ENCODE measurements around the gene C9orf153.
"Not testable (repeated sequence)": the region's sequence is repeated elsewhere in the genome, so short reads cannot be mapped to it uniquely, and the experiment has no call there.

Gene C9orf153

DNA sequence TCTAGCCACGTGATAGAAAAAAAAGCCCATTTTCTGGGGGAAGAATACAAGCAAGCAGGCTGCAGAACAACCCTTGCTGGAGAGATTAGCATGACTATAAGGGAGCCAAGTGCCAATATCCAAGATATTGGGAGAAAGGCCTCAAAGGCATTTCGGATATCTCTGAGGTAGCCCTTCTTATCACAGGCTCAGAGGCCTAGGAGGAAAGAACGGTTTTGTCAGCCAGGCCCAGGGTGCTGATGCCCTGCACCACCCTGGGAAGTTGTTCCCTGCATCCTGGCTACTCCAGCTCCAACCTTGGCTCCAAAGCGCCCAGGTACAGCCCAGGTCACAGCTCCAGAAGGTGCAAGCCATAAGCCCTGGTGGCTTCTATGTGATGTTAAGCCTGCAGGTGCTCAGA lies 66.4 kb downstream of the C9orf153 start:
- DNase-seq (ENCODE audit: insufficient read length, low spot score) (no peak), FAIRE-seq (no peak)

DNA sequence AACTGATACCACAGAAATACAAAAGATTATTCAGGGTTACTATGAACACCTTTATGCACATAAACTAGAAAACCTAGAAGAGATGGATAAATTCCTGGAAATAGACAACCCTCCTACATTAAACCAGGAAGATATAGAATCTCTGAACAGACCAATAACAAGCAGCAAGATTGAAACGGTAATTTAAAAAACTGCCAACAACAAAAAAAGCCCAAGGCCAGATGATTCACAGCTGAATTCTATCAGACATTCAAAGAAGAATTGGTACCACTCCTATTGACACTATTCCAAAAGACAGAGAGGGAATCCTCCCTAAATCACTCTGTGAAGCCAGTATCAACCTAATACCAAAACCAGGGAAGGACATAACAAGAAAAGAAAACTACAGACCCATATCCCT lies 68.8 kb downstream of the C9orf153 start:
- not testable (repeated sequence) for DNase-seq (ENCODE audit: insufficient read length, low spot score); FAIRE-seq

DNA sequence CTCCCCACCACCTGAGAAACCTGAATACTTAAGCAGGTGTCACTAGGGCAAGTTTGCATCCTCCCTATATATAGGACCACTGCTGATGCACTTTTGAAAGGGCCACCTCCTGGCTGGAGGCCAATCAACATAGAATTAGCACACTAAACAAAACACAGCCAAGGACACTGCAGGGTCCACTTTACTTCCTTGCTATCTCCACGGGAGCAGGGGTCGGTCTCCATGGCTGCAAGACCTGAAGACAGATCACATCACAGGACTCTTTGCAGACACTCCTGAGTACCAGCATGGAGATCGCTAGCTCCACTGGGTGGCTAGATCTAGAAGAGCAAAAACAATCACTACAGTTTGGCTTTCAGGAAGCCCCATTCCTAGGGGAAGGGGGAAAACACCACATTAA lies 72.3 kb downstream of the C9orf153 start:
- no peak for DNase-seq (ENCODE audit: insufficient read length, low spot score)
- no peak for FAIRE-seq

DNA sequence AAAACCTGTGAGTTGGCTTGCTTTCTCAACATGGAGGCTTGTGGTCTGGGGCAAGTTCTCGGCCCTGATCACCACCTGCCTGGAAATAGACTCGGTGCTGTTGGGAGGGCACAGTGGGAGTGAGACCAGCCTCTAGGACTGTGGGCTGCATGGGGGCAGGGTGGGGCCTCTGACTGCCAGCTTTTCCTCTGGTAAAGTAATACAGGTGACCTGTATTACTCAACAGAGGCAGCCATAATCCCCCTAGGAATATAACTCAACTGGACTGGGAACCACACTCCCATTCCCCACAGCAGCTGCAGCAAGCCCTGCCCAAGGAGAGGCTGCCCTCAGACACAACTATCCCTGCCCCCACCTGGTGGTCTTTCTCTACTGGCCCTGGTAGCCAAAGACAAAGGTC lies 72.8 kb downstream of the C9orf153 start:
- no peak for DNase-seq (ENCODE audit: insufficient read length, low spot score)
- FAIRE-seq: no peak

DNA sequence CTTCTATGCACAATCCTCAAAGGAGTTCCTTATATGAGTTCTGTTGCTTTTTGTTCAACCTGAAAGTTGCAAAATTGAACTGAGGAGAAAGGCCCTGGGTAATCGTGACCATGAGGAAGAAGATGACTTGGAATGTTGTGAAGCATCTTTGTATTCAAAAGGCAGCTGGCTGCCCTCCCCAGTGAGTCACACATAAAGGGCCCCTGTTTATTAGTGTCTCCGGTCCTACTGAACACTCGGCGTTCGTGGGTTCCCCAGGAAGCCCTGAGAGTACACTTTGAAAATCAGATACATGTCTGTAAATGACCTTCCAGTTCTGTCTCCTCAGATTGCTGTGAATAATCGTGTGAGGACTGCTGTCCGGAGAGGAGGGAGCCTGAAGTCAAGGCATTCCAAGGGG lies 73.6 kb downstream of the C9orf153 start:
- DNase-seq (ENCODE audit: insufficient read length, low spot score): no peak
- no peak for FAIRE-seq

DNA sequence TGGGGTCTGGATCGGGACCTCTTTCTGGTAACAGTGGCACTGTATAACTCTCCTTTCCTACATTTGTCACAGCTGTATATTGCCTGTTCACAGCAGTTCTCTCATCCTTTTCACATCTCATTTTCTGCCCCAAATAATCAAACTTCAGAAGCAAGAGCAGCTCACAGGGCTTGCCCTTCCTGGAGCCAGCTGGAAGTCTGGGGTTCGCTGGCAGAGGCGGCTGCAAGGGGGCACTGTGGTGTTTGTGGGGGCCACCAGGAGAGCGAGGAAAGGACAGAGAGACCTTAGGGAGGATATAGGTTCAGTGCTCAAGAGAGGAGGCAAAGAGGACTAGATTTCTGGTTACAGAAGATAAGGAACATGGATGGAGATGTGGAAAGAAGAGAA lies 75.3 kb downstream of the C9orf153 start:
- FAIRE-seq (no peak), DNase-seq (ENCODE audit: insufficient read length, low spot score) (no peak)

DNA sequence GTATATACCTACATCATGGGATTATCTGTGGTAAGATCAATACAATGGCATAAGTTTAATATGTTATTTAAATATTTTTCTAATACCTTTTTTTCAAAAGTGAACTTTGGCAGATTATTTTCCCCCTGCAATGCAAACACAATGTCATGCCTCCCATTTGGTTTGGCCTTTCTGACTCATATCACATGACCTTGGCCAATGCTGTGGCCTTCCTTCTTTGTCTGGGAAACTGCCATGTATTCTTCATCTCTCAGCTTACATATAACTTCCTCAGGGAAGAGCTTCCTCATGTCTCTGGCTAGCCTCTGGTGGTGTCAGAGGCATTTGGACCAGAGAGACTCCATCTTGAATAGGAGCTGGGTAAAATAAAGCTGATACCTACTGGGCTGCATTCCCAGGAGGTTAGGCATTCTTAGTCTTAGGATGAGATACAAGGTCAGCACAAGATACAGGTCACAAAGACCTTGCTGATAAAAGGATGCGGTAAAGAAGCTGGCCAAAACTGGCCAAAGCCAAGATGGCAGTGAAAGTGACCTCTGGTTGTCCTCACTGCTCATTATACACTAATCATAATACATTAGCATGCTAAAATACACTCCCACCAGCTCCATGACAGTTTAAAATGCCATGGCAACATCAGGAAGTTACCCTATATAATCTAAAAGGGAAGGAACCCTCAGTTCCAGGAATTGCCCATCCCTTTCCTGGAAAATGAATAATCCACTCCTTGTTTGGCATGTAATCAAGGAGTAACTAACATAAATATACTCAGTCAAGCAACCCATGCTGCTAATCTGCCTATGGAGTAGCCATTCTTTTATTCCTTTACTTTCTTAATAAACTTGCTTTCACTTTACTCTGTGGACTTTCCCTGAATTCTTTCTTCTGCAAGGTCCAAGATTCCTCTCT lies 76.0 kb downstream of the C9orf153 start:
- no peak for DNase-seq (ENCODE audit: insufficient read length, low spot score)
- FAIRE-seq: no peak

DNA sequence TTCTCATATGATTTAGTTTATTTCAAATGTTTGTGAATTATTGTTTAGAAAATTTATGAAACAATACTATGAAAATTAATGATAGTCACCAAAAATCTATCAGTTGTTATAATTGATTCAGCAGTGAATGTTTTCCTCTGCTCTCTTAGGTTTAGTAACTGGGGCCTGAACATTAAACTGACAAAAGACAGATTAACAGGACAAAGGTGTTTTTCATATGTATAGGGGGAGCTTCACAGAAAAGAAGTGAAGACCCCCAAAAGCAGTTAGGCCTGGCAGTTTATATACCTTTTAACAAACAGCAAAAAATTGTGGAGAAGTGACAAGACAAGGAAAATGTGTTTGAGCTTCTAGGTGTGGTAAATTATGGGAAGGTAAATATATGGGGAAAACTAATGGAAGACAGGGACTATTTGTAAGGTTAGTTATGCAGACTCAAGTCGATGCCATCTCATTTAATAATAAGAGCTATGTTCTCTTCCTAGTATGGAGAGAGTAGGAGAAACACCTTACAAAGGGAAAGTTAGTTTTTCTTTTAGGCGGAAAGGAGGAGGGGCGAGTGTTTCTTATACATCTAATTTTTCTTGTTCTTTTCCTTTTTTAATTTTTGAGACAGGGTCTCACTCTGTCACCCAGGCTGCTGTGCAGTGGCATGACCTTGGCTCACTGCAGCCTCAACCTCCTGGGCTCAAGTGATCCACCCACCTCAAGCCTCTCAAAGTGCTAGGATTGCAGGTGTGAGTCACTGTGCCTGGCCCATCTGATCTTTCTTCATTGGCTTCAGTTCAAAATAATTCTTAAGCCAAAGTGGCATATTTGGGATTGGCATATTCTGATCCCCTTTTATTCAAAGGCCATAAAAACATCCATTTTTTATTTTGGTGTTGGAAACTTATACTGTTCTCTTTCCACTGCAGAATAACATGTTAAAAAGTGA lies 77.8 kb downstream of the C9orf153 start:
- DNase-seq (ENCODE audit: insufficient read length, low spot score): no peak
- no peak for FAIRE-seq

DNA sequence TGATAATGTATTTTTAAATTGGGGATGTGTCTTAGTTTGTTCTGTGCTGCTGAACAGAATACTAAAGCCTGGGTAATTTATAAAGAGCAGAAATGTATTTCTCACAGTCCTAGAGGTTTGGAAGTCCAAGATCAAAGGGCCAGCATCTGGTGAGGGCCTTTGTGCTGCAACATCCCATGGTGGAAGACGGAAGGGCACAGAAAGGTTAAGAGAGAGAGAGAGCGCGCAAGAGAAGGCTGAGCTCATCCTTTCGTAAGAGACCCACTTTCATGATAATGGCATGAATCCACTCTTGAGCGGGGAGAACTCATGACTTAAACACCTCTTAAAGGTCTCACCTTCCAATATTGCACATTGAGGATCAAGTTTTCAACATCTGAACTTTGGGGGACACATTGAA lies 81.0 kb downstream of the C9orf153 start:
- DNase-seq (ENCODE audit: insufficient read length, low spot score) (no peak), FAIRE-seq (no peak)

DNA sequence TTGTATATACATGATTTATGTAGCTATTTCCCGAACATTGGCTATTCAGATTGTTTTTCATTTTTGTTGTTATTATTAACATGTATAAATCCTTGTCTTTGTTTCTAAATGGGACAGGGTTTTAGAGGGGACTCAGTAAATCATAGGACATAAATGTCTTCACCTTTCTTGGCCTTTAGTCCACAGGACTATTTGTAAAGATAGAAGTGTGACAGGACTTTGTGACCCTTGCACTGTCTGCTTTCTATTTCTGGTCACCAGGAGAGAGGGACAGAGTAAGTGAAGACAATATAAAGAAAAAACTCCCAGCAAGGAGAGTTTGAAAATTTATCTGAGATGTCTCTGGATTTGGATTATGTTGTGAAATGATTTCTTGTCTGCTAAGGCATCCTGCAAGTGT lies 81.5 kb downstream of the C9orf153 start:
- no peak for FAIRE-seq
- DNase-seq (ENCODE audit: insufficient read length, low spot score): no peak

DNA sequence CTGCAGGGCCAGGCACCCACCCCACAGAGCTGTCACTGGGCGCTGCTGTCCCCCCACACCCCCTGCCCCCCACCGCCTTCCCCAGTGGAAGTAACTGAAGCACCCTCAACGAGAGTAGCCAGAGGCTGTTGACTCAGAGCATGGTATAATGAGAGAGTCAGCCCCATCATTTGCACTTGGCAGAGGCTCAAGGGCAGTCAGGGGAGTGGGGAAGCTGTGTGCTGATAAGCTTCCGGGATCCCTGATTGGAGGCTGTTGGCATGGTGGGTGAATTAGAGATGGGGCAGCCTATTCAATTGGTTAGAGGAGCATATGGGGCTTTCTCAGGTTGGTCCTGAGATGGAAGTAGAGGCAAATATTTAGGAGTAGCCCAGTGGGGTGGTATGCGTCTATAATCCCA lies 83.0 kb downstream of the C9orf153 start:
- FAIRE-seq (no peak), DNase-seq (ENCODE audit: insufficient read length, low spot score) (peak; percentile 38)

DNA sequence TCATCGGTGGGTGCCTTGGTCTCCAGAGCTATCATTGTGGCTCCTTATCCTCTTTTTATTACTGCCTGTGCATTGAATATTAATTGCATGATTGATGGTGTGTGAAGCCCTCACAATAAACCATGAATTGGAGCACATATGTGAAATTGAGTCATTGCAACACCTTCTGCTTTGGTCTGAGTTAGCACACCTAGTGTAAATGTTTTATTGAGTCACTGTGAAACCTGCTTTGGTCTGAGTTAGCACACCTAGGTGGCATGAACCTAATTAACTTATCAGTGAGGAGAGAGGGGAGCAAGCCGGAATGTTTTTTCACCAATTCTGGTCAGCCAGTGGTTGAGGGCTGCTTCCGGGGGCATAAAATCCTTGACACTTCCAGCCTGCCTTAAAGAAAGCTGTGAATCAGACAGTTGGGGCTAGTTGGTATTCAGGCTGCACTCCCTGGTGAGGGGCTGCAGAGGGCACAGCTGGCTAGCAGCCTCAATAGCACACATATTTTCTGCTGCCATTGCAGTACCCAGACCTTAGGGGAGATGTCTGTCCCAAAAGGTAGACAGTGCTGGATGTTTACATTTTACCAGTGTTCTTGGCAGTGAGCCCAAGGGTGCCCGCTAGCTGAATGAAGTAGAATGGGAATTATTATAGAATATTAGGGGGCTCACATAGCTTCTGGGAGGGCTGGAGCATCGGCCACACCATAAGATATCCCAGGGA lies 83.6 kb downstream of the C9orf153 start:
- FAIRE-seq (no peak), DNase-seq (ENCODE audit: insufficient read length, low spot score) (no peak)

DNA sequence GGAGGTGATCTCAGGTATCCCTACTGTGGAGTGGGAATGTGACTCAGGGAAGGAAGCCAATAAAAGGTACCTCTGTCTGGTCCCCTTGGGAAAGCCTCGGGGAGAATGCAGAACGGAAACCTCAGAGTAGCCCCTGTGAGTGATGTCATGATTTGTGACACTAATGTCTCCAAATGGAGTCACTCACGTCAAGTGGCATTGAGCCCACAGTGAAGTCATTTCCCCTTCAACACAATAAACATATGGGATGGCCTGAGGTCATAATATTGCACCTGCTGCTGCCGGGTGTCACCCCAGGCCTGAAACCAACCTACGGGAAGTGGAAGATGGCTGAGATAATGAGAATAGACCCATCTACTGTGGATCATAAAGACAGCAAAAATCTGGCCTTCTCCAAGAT lies 84.2 kb downstream of the C9orf153 start:
- no peak for FAIRE-seq
- DNase-seq (ENCODE audit: insufficient read length, low spot score): no peak

Data from HTR-8/SVneo (cell line).